Activated T-cell treated with anti-CD3 and anti-CD28 coated beads, Interleukin-2, amount 50 U/mL, for 24 hours (primary cell): ENCODE results near the gene PVALB.
A peak's percentile ranks its signal among the peaks of the same experiment; 100 is the strongest.

ENCODE experiments used
- DNase-seq: peaks from one replicate; pipeline ENCODE4 v3.0.0-alpha.2; 2020
- H3K27ac Mint-ChIP-seq: 2 replicates; pipeline ENCODE4 v1.8.0; 2020; ENCODE audit warnings: mild to moderate bottlenecking, mixed read lengths
- H3K27me3 Mint-ChIP-seq: 2 replicates; pipeline ENCODE4 v1.8.0; 2020; ENCODE audit warnings: mixed read lengths
- H3K36me3 Mint-ChIP-seq: 2 replicates; pipeline ENCODE4 v1.8.0; 2020; ENCODE audit warnings: low read depth, mixed read lengths
- H3K4me1 Mint-ChIP-seq: 2 replicates; pipeline ENCODE4 v1.8.0; 2020; ENCODE audit warnings: low read depth, mixed read lengths
- H3K4me3 Mint-ChIP-seq: 2 replicates; pipeline ENCODE4 v1.8.0; 2020; ENCODE audit warnings: mild to moderate bottlenecking, moderate library complexity, mixed read lengths
- H3K9me3 Mint-ChIP-seq: 2 replicates; pipeline ENCODE4 v1.8.0; 2020; ENCODE audit warnings: mixed read lengths

PVALB gene

DNA sequence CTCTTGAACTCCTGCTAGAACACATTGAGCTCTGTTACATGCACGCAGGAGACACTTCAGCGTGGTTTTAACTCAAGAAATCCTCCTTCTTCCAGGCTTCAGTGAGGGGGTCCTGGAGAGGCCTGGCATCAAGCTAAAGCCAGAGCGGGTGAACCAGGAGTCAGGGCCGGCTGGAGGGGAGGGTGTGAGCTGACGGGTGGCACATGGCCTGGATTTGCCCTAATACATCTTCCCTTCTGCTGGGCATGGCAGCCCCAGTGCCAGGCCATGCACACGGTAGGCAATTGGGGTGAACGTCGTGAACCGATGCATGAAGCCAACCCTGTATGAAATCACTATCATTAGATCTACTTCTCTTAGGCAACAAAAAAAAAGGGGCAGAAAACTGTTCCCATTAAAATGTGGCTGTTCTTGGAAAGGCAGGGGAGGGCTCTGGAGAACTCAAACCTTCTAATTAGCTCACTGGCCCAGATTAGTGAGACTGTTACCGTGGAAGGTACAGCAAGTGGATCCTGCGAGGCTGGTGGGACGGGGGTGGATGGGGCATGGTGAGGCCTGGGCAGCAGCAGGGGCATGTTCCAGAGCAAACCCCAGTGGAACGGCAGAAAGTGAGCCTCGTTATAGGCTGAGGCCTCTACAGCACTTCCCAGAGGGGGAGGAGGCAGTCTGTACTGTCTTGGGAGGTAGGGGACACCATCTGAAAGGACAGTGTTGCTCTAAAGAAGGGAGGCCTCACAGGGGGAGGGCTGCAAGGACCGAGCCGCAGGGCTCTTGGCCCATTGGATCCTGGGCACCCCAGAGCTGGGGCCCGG is 51.5 kb downstream of the PVALB start:
- Mint-ChIP-seq H3K9me3 (no peaks in the 10 kb centered on the region), H3K27me3 (no peaks in the 10 kb centered on the region), H3K4me3 (no peak overlapping the region), H3K4me1 (peaks cover 4% of the 10 kb centered on the region), H3K36me3 (peaks cover 33% of the 10 kb centered on the region), H3K27ac (no peak overlapping the region)
- DNase-seq, result no peak

DNA sequence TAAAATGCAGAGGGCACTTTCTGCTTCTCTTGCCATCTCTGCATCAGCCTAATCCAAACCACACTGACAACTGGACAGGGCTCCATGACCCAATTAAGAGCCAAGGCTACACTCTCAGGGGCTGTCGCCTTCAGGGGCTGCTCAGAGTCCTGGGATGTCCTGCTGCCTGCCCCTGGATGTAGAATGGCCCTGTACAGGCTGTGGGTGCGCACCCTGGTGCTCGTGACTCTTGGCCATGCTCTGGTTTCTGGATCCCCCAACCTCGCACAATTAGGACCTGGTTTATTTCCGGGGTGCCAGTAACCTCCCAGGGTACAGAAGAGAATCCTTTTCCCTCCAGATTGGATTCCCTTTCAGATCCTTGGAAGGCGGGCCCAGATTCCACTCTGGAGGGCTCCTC is 52.2 kb downstream of the PVALB start:
- H3K27ac Mint-ChIP-seq, result no peak overlapping the region
- no peaks in the 10 kb centered on the region for H3K9me3 Mint-ChIP-seq
- H3K27me3 Mint-ChIP-seq, result no peaks in the 10 kb centered on the region
- H3K36me3 Mint-ChIP-seq, result peaks cover 33% of the 10 kb centered on the region
- no peak overlapping the region for H3K4me3 Mint-ChIP-seq
- DNase-seq, result no peak
- H3K4me1 Mint-ChIP-seq, result peaks cover 4% of the 10 kb centered on the region

DNA sequence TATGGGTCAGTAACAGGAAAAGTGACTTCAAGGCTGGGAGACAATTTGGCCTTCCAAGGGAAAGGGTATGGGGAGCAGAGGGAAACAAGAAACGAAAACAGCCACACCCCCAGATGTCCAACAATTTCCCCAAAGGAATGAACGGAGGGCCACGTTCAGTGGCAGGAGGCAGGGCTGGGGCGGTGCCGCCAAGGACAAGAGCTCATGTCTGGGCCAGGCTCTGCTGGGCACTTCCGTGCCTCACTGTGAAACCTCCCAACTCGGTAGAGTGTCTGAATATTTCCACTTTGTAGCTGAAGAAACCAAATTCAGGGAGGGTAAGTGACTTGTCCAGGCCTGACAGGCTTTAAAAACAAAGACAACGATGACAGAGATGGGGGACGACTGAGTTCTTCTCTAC is 52.8 kb downstream of the PVALB start:
- Mint-ChIP-seq H3K27me3 (no peaks in the 10 kb centered on the region), H3K27ac (no peak overlapping the region), H3K9me3 (no peaks in the 10 kb centered on the region), H3K36me3 (peaks cover 33% of the 10 kb centered on the region), H3K4me1 (peaks cover 4% of the 10 kb centered on the region), H3K4me3 (no peak overlapping the region)
- no peak for DNase-seq

DNA sequence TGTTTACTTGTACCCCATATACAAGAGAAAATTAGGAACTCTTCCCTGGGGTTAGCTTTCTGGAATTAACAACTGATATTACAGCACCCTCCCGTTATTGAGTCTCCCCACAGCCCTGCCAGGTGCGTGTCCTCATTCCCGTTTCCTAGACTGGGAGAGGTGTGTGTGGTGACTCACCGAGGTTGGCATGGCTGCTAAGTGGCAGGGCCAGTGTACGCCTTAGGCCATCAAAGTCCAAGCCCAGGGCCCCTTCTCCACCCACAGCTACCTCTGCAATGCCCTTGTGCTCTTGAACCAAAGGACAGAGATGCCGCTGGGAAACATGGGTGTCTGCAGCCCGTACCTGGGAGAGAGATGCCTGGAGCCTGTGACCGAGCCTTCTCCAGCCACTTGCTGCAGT is 53.3 kb downstream of the PVALB start:
- no peak for DNase-seq
- Mint-ChIP-seq H3K27me3 (no peaks in the 10 kb centered on the region), H3K4me1 (peaks cover 4% of the 10 kb centered on the region), H3K27ac (no peak overlapping the region), H3K36me3 (peaks cover 33% of the 10 kb centered on the region), H3K4me3 (no peak overlapping the region), H3K9me3 (no peaks in the 10 kb centered on the region)

DNA sequence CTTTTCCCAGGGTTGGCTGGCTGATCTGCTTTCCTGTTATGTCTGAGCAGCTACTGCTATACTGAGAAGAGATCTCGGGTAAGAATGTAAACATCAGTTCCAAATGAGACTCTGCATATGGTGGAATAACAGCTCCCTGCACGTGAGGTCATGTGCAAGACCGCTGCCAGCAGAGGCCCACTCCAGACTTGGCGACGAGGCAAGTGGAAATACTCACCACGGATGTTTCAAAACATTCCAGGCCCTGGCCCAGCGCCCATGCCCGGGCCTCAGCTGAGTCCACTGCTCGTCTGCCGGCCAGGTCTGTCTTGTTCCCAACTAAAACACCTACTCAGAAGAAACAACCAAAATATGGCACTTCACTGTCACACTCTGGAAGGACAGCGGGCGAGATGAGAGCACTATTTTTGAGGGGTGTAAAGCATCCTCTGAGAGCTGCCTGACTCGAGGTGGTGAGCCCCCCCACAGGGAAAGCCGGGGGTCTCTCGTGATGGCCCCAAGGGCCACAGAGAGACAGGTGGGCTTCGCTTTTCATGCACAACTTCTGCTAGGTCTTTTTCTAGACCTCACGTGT is 54.1 kb downstream of the PVALB start:
- Mint-ChIP-seq H3K27me3 (no peaks in the 10 kb centered on the region), H3K9me3 (no peaks in the 10 kb centered on the region), H3K4me3 (no peak overlapping the region), H3K36me3 (peaks cover 33% of the 10 kb centered on the region), H3K27ac (no peak overlapping the region), H3K4me1 (peaks cover 4% of the 10 kb centered on the region)
- no peak for DNase-seq

DNA sequence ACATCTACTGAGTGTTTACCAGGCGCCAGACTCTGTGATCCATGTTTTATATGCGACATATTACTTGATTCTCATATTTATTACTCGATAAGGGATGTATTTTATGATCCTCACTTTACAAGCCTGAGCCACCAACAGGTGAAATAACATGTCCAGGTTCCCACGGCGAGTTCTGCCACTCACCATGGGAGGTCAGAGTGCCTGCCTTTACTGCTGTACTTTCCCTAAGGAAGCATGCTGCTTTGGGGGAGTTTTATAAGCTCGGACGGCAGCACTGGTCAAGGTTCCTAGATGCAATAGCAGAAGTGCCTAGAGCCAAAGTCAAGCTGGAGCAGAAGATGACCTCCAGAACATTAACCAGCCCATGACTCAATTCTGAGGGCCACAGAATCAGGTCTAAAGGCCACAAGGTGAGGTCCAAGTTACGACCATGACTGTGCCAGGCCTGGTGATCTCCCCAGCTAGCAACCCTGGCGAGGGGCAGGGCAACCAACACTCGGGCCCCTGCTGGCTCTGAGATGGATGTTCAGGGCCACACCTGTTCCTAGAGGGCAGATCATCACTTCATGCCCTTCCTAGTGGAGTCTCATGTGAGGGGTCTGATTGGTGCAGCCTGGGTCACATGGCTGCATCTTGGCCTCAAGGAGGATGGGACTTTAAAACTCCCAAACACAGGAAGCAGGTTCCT is 55.1 kb downstream of the PVALB start:
- no peak for DNase-seq
- H3K27ac Mint-ChIP-seq, result no peak overlapping the region
- H3K4me3 Mint-ChIP-seq, result no peak overlapping the region

DNA sequence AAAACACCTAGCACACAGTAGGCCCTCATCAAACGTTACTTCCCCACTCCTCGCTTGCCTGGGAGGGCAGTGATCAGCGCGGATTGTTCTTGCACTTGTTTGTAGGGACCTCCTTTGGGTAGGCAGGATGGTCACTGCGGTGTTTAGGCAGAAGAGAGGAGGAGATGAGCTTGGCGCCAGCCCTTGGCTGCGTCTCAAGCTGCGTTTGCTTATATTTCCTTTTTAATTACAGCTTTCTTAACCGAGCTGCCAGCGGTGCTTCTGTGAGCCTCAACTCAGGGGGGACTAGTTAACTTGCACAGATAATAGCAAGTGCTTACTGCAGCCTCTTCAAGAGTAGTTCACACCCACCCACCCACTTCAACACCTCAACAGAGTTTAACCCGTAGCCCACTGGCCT is 56.0 kb downstream of the PVALB start:
- DNase-seq, result no peak
- Mint-ChIP-seq H3K9me3 (no peaks in the 10 kb centered on the region), H3K4me1 (peaks cover 1% of the 10 kb centered on the region), H3K27ac (no peak overlapping the region), H3K36me3 (peaks cover 19% of the 10 kb centered on the region), H3K4me3 (no peak overlapping the region), H3K27me3 (no peaks in the 10 kb centered on the region)

More for the DNA sequence above, 55.1 kb downstream of the PVALB start:
- Mint-ChIP-seq H3K27me3 (no peaks in the 10 kb centered on the region), H3K9me3 (no peaks in the 10 kb centered on the region), H3K36me3 (peaks cover 27% of the 10 kb centered on the region), H3K4me1 (peaks cover 5% of the 10 kb centered on the region)

DNA sequence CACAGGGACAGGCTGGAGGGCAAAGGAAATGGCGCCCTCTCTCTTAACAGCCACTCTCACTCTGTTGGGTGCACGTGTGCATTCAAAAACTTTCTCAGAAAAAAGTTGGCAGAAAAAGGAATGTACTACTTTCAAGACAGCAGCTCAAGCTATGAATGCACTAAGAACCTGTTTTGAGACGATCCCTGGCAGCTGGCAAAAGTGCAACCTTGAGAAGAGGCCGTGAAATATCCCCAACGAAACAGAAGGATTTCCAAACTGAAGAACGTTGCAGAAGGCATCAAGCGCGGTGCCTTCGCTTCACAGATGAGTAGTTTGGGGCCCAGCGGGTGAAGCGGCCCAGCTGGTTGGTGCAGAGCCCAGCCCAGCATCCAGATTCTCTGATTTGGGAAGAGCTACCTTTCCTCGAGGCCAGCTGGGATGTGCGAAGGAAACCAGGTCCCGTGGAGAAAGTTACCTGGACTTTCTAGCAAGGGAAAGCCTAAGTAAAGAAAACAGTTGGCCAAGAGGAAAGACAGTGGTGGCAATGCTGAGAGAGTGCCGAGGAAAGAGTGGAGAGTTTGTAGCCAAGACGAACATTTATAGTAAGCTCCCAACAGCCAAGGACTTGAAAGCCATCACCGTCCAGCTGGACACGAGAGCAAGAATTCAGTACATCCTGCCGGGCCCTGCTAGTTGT is 57.2 kb downstream of the PVALB start:
- H3K9me3 Mint-ChIP-seq, result no peaks in the 10 kb centered on the region
- no peak overlapping the region for H3K4me3 Mint-ChIP-seq
- H3K27me3 Mint-ChIP-seq, result peaks cover 4% of the 10 kb centered on the region
- H3K36me3 Mint-ChIP-seq, result peaks cover 13% of the 10 kb centered on the region
- H3K4me1 Mint-ChIP-seq, result peaks cover 1% of the 10 kb centered on the region
- DNase-seq, result no peak
- H3K27ac Mint-ChIP-seq, result no peak overlapping the region

DNA sequence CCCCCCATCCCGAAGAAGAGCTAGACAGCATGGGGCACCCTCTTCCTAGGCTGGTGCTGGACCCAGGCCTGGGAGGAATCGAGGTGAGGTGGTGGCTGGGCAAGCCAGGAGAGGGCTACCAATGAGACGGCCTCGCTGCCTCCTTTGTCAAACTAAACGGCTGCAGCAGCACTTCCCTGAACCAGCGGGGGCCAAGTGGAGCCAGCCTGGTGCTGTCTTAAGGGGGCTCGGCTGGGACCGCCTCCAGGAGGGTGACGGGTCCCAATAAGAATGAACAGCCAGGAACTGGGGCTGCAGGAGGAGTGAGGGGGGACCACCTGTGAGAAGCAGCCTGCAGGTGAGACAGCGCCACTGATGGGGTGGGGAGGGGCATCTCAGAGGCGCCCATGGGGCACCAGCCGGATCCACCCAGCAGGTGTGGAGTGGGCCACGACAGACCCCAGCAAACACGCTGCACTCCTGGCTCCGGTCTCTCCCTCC is 58.0 kb downstream of the PVALB start:
- Mint-ChIP-seq H3K27me3 (peaks cover 4% of the 10 kb centered on the region), H3K36me3 (peaks cover 13% of the 10 kb centered on the region), H3K4me1 (peaks cover 1% of the 10 kb centered on the region), H3K9me3 (no peaks in the 10 kb centered on the region), H3K27ac (no peak overlapping the region), H3K4me3 (no peak overlapping the region)
- DNase-seq, result no peak

DNA sequence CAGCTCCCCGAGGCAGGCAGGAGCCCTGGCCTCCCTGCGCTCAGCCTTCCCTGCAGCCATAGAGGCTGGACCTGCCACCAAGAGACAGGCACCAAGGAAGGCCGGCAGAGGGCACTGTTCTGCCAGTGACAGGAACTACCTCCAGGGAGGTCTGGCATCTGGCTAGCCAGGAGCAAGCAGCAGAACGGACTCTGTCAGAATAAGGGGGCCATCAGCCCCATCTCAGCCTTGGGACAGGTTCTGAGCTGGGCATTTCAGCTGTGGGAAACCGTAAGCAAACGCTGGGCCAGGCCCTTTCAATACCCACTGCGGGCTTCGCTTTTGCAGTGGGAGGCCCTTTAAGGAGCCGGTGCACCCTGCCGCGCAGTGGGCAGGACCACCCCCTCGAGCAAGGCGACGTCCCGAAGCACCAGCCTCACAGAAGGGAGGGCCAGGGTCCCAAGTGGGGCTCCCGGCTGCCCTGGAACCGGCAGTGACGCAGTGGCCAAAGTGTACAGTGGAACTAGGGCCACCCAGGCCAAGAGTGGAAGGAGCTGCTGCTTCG is 59.1 kb downstream of the PVALB start:
- H3K36me3 Mint-ChIP-seq, result peaks cover 6% of the 10 kb centered on the region
- no peak overlapping the region for H3K4me3 Mint-ChIP-seq
- H3K27ac Mint-ChIP-seq, result no peak overlapping the region
- peak; percentile 84 for DNase-seq
- no peaks in the 10 kb centered on the region for H3K9me3 Mint-ChIP-seq
- H3K4me1 Mint-ChIP-seq, result peaks cover 1% of the 10 kb centered on the region
- peaks cover 12% of the 10 kb centered on the region for H3K27me3 Mint-ChIP-seq

DNA sequence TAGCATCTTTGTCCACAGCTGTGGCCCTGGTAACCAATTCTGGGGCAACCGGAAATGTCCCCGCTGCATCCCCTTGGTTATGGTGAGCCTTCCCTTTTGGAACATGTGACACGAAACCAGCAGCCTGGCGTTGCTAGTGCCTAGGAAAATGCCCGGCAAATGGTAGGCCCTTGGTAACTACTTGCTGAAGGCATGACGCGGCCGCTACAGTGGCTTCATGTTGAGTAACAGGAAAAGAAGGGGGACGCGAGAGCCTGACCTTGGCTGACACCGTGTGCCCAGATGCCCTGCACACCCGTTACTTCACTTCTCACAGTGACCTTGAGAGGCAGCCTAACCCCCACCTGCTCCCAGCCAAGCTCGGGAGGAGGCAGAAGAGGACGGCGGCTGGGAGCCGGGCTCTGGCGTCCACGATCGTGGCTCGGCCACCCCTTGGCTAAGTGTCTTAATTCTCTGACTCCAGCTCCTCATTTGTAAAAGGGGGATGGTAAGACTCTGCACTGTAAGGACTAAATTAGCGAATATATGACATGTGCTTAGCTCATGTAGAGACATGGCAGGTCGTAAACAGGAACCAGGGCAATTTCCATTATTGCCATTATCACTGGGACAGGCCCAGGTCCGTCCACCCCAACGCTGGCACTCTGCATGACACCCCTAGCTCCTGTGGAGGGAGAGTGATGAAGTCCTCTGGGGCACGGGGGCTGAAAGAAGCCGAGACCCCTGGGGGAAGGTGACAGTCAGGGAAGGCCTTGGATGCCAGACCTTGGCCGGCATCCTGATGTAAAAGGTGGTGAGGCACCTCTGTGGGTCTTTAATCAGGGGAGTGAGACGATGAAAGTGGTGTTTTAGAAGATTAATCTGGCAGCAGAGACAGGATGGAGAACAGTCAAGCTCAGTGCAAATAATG is 59.8 kb downstream of the PVALB start:
- Mint-ChIP-seq H3K9me3 (no peaks in the 10 kb centered on the region), H3K4me3 (no peak overlapping the region), H3K4me1 (peaks cover 1% of the 10 kb centered on the region), H3K27me3 (peaks cover 15% of the 10 kb centered on the region), H3K27ac (no peak overlapping the region), H3K36me3 (no peaks in the 10 kb centered on the region)
- DNase-seq, result no peak

DNA sequence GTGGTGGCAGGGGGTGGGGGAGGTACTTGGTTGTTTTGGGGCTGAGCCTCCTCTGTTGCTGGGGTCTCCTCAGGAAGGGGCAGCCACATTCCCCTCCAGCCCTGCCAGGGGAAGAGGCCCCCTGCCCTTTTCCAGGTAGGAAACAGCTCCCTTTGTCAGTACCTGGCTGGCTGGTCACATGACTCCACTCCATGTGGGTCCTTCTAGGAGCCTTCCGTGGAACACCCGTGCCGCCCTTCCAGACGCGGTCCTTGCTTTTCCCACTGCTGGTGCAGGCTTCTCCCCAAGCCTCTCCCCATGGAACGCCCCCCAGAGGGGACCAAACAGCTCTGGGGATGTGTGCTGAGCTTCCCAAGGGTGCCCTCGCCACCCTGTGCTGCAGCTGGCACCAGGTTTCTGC is 60.8 kb downstream of the PVALB start:
- Mint-ChIP-seq H3K4me1 (peaks cover 1% of the 10 kb centered on the region), H3K4me3 (no peak overlapping the region), H3K27me3 (peaks cover 18% of the 10 kb centered on the region), H3K9me3 (no peaks in the 10 kb centered on the region), H3K27ac (no peak overlapping the region), H3K36me3 (no peaks in the 10 kb centered on the region)
- no peak for DNase-seq

DNA sequence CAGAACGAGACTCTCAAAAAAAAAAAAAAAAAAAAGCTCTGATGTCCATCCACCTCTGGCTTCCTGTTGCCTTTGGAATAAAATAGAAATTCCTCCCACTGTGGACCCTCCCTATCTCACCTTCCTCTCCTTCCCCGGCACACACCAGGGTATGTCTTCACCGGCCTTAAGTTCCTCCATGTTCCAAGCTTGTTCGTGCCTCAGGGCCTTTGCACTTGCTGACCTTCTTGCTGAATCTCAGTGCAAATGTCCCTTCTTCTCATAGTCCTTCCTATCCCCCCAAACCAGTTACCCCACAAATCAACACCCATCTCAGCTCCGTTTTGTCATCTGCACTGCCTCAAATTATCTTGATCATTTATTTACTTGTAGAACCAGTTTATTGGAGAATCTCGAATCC is 61.5 kb downstream of the PVALB start:
- no peaks in the 10 kb centered on the region for H3K9me3 Mint-ChIP-seq
- peaks cover 1% of the 10 kb centered on the region for H3K4me1 Mint-ChIP-seq
- H3K27ac Mint-ChIP-seq, result no peak overlapping the region
- no peaks in the 10 kb centered on the region for H3K36me3 Mint-ChIP-seq
- H3K4me3 Mint-ChIP-seq, result no peak overlapping the region
- H3K27me3 Mint-ChIP-seq, result peaks cover 18% of the 10 kb centered on the region
- no peak for DNase-seq
